Hematopoietic multipotent progenitor cell treated with erythropoietin and hydrocortisone succinate and interleukin-3 and kit ligand, for 4 days (in vitro differentiated cells): ENCODE data around the gene CRTC3.
"Not testable (repeated sequence)": the region's sequence is repeated elsewhere in the genome, so short reads cannot be mapped to it uniquely, and the experiment has no call there.

Source experiments
- DNase-seq: peaks from one replicate; pipeline ENCODE4 v3.0.0-alpha.2; 2015

CRTC3 gene

GRCh38 chr15:90657520-90658172 is 127.9 kb downstream of the CRTC3 start:
- peak; percentile 75 for DNase-seq

DNA sequence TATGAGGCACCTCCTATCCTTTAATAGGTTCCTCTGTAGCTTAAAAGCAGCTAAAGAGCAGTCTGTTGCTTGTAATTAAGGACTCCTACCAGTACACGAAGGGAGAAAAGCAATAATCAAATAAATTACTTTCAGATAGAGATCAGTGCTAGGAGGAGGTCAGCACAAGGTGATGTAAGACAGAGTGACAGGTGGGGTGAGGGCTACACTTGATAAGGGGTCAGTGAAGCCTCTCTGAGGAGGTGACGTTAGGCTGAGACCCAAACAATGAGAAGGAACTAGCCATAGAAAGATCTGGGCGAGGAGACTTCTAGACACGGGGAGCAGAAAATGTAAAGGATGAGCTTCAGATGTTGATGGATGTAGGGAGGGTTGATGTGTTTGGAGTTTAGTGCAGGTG is 129.8 kb downstream of the CRTC3 start:
- DNase-seq = no peak

DNA sequence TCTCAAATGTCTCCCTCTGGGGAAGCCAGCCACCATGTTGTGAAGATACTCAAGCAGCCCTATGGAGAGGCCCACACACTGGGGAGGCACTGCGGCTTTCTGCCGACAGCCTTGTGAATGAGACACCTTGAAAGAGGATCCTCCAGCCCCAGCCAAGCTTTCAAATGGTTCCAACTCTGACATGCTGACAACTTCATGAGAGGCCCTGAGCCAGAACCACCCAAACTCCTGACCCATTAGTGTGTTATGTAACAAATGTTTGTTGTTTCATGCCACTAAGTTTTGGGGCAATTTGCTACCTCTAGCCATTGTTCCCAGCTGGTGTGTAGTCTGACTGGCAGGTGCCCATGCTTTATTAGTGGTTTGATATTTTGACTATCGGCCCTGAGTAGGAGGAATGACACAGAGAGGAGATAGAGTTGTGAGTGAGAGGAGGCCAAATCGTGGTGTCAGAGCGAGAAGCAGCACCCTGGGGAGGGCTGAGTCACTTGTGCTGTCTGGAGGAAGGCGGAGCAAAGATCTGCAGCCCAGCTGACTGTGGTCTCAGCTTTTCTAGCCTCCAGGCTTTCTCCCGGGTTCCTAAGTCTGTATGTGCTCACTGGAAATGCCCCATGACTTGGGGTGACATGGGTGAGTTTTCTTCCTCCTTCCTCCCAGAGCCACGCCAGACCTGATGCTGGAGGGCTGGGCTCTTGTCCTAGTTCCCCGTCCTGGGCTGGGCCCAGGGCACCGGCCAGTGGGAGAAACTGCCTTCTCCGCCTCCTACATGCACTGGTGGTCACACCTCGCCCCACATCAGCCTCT is 130.7 kb downstream of the CRTC3 start:
- peak; percentile 92 for DNase-seq

DNA sequence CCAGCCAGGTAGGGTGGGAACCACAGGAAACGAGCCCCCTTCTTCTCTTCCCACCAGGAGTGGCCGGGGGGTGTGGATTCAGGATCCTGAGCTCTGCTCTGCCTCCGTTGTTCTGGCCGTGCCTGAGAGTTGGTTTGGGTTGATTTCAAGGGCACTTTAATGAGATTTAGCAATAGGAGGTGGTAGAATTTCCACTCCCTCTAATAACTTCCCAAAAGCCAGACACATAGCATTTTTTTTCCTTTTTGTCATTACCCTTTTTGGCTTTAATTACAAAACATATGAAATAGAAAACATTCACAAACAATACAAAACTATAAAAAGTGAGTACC is 131.2 kb downstream of the CRTC3 start:
- peak; percentile 43 for DNase-seq

DNA sequence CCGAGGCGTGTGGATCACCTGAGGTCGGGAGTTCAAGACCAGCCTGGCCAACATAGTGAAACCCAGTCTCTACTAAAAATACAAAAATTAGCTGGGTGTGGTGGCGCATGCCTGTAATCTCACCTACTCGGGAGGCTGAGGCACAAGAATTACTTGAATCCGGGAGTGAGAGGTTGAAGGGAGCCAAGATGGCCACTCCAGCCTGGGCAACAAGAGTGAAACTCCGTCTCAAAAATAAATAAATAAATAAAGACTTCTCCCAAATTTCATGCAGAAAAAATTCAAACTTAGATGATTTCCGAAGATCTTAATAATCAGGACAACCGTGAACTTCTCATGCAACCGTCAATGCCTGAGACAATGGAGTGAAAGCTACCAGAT is 134.3 kb downstream of the CRTC3 start:
- not testable (repeated sequence) for DNase-seq

DNA sequence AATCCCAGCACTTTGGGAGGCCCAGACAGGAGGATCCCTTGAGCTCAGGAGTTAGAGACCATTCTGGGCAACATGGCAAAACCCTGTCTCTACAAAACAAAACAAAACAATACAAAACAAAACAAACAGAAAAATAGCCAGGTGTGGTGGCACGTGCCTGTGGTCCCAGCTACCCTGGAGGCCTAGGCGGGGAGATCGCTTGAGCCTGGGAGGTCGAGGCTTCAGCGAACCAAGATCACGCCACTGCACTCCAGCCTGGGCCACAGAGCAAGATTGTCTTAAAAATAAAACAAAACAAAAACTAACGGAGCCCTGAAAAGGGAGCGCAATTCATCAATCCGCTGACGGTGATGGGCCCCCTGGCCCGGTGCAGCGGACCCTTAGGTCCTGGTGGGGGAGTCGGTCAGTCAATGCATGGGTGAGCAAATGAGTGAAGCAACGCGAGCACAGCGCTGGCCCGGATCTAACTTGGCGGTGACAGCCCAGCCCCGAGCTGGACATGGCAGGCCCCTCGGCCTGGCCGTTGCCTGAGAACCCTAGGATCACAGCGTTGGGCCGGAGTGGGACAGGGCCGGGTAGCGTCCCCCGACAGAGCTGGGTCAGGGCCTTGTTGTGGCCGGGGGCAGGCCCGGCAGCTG is 135.0 kb downstream of the CRTC3 start:
- peak; percentile 51 for DNase-seq

DNA sequence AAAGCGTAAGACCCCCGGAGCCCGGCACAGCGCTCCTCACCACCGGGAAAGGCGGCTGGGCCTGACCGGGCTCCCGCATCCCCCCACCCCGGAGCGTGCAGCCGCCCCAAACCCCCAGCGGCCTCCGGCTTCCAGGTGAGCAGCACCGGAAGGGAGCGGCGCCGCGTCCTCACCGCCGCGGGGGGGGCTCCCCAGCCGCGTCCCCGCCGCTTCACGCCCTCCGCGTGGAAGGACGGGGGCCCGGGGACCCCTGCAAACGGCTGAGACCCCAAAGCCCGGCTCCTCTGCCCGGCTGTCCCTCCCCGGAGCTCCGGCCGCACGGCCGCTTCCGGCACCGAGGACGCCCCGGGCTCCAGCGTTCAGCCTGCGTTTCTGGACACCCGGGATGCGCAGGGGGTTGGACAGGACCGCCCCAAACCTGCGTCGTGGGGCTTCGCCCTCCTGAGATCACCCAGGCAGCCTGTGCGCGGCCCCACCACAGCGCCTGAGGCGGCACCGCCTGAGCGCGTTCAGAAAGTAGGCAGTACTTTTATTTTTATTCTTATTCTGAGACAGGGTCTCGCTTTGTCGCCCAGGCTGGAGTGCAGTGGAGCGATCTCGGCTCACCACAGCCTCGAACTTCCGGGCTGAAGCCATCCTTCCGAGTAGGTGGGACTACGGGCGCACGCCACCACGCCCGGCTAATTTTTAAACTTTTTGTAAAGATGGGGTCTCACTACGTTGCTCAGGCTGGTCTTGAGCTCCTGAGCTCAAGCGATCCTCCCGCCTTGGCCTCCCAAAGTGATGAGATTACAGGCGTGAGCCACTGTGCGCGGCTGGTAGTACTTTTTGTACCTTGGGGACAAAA is 135.8 kb downstream of the CRTC3 start:
- peak; percentile 84 for DNase-seq

- DNase-seq = no peak
These were observed 136.6 kb downstream of the CRTC3 start for GRCh38 chr15:90666135-90666909.

- DNase-seq = no peak
These were observed 137.5 kb downstream of the CRTC3 start for GRCh38 chr15:90667073-90667754.

- not testable (repeated sequence) for DNase-seq
These were observed 138.1 kb downstream of the CRTC3 start for GRCh38 chr15:90667755-90668345.

GRCh38 chr15:90670631-90671030 is 140.9 kb downstream of the CRTC3 start:
- DNase-seq = not testable (repeated sequence)

DNA sequence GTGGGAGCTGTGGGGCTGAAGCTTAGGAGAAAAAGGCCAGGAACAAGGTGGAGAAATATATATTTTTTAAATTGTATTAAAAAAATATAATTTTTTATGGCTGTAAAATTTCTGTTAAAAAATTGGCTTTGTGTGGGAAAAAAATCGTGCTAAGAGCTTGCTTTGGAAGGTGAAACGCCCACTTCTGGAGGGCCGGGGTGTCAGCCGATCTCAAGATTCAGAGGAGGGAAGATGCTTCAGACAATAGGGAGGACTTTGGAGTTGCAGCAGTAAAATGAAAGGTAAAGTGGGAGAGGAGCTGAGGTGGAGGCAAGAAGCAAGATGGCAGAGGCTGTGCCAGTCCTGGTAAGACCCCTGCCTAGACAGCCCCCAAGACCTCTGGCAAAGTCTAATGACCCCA is 141.5 kb downstream of the CRTC3 start:
- no peak for DNase-seq

DNA sequence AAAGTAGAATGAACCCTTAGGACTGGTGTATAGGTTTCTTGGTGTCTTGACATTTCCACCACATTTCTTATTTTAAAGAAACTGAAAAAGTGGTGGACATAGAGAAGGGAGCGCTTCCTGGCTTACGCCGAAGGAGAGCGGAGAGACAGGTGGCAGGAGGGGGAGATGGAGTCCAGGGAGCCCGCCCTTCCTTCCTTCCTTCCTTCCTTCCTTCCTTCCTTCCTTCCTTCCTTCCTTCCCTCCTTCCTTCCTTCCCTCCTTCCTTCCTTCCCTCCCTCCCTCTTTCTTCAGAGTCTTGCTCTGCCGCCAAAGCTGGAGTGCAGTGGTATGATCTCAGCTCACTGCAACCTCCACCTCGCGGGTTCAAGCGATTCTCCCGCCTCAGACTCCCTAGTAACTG is 143.6 kb downstream of the CRTC3 start:
- DNase-seq = not testable (repeated sequence)

GRCh38 chr15:90674476-90674875 is 144.8 kb downstream of the CRTC3 start:
- DNase-seq = no peak

DNA sequence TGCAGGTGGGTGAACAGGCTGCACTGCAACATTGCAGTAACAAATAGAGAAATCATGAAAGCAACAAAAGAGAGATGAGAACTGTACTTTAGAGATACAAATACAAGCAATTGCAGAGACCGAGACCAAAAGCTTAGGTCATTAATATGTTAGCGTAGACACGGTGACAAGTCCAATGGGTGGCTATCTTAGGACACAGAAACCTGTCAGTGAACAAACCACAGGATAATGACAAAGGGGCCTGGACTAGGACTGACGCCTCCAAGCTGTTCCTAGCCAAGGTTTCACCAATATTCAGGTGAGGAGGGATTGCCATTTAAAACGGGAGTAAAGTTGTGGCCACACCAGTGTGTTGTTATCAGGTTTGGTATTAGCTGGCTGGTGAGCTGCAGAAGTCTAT is 145.7 kb downstream of the CRTC3 start:
- no peak for DNase-seq

GRCh38 chr15:90677807-90678790 is 148.4 kb downstream of the CRTC3 start:
- no peak for DNase-seq

GRCh38 chr15:90679959-90680358 is 150.2 kb downstream of the CRTC3 start:
- no peak for DNase-seq

DNA sequence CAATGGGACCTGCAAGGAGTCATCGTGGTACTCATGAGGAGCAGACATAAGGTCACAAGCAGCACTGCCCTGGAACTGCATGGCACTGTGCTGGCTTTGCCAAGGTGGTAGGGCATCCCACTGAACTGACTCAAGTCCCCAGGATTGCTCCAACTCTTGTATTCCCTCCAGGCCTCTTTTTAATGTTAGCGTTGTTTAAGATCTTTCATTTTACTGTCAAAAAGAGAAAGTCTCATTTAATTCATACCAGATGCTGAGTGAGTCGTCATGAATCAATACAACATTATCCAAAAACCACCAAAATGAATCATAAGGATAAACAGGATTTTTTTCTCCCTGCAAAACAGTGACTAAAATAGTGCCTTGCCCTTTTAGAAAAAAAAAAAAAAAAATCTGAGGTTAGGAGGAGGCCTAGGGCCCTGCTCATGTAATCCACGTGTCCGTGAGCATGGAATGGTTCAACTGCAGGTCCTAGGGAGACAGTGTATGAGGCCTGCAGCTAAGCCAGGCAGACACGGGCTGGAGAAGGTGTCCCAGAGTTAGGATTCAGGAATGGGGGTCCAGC is 150.7 kb downstream of the CRTC3 start:
- no peak for DNase-seq

GRCh38 chr15:90681056-90681455 is 151.3 kb downstream of the CRTC3 start:
- DNase-seq = no peak

- DNase-seq = no peak
These were observed 151.8 kb downstream of the CRTC3 start for GRCh38 chr15:90681480-90681879.
